Ascending aorta (tissue), 2 donors: ENCODE results near the gene TBX4. TPM values are rescaled to one million over a fixed set of nuclear protein-coding genes. Genes with fewer than 3 reads are reported as not detected.

Experiments
- DNase-seq, 2 donors: peaks; one replicate each; pipeline ENCODE4 v3.0.0-alpha.2; 2019; ENCODE audit warnings: low spot score in 2 of 2
- H3K27ac ChIP-seq, 2 donors: fragments of 200-600 bp; sonication (generic); one replicate each; pipeline ENCODE4 v1.5.1; 2016 to 2017; ENCODE audit warnings: mild to moderate bottlenecking in 1 of 2
- H3K27me3 ChIP-seq: fragments of 200-600 bp; sonication (generic); one replicate; pipeline ENCODE4 v1.5.1; 2017
- H3K36me3 ChIP-seq, 2 donors: fragments of 200-600 bp; sonication (generic); one replicate each; pipeline ENCODE4 v1.5.1; 2016
- H3K4me1 ChIP-seq, 2 donors: fragments of 200-600 bp; sonication (generic); one replicate each; pipeline ENCODE4 v1.5.1; 2016 to 2017; ENCODE audit warnings: mild to moderate bottlenecking in 1 of 2
- H3K4me3 ChIP-seq, 2 donors: fragments of 200-600 bp; sonication (generic); one replicate each; pipeline ENCODE4 v1.5.1; 2016 to 2017; ENCODE audit warnings: mild to moderate bottlenecking in 1 of 2
- H3K9me3 ChIP-seq, 2 donors: fragments of 200-600 bp; sonication (generic); one replicate each; pipeline ENCODE4 v1.5.1; 2016
- CTCF ChIP-seq, 3 experiments: fragments of 200-600 bp in 2 of 3; fragments of 450-650 bp in 1 of 3; sonication (generic) in 2 of 3; IDR thresholded peaks; one replicate each; pipeline ENCODE4 v1.5.1; 2016 to 2019; ENCODE audit warnings: antibody characterized with exemption in 3 of 3, mild to moderate bottlenecking in 1 of 3, moderate library complexity in 1 of 3
- intact Hi-C: fragments of 100-400 bp; cut with DNase I; formaldehyde crosslinking; loops from one replicate; pipeline ENCODE4 v1.15.1; 2023
- total RNA-seq: library from RNA; depleted of rRNA; stranded (reverse); fragments of >200 nt; gene quantifications from one replicate; pipeline ENCODE4 v1.1.0, GENCODE V29; 2016

Gene TBX4
- total RNA-seq, 1 donor from 2014 or later = not detected

DNA sequence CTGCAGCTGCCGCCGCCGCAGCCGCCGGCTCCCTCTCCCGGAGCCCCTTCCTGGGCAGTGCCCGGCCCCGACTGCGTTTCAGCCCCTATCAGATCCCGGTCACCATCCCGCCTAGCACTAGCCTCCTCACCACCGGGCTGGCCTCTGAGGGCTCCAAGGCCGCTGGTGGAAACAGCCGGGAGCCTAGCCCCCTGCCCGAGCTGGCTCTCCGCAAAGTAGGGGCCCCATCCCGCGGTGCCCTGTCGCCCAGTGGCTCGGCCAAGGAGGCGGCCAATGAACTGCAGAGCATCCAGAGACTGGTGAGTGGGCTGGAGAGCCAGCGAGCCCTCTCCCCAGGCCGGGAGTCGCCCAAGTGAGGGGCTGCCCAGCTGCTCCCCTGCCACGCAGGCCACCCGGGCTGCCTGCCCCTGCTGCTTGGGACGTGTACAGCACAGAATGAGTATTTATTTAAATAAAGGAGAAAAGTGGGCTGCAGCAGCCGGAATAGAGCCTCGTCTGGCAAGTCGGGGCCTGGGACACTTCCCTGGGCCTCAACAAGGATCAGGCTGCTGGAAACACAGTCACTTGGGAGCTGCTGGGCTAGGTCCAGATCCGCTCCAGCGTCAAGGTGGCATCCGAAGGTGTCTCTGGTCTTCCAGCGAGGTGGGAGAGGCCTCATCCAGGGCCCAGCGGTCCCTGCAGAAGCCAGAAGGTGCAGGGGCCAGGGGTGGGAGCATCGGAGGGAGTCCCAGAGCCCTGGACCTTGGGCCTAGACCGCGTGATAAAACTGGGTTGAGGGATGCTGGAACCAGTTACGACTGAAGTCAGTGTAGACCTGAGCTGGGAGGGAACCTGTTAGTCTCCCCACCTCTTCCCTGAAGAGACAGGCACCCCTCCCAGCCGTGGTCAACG lies 43.8 kb upstream of the TBX4 start:
- H3K9me3 ChIP-seq = no peaks in the 10 kb centered on the region
- peaks cover 12 to 24% of the 10 kb centered on the region in 2 donors for H3K36me3 ChIP-seq
- peak overlapping the region; percentile 83 to 96 for H3K27ac ChIP-seq
- intact Hi-C loops = loop anchor here (5.0 kb wide), 1 partner anchor 406 kb away; no protein-coding TSS in a partner anchor
- H3K27me3 ChIP-seq = no peaks in the 10 kb centered on the region
- peaks cover 0 to 31% of the 10 kb centered on the region in 2 donors for H3K4me1 ChIP-seq
- DNase-seq = peak; percentile 8 to 60
- peak overlapping the region; percentile 78 to 80 for H3K4me3 ChIP-seq
- no peak for TF ChIP-seq CTCF (IDR thresholded peaks at IDR 0.05)

GRCh38 chr17:61409301-61410112 lies 42.7 kb upstream of the TBX4 start:
- Histone ChIP-seq H3K36me3 (peaks cover 6 to 14% of the 10 kb centered on the region in 2 donors), H3K4me3 (peak overlapping the region; percentile 78 to 80), H3K9me3 (no peaks in the 10 kb centered on the region), H3K4me1 (peaks cover 0 to 33% of the 10 kb centered on the region in 2 donors), H3K27ac (peak overlapping the region; percentile 94 to 96), H3K27me3 (no peaks in the 10 kb centered on the region)
- peak; percentile 7 to 83 for DNase-seq
- intact Hi-C loops = loop anchor here (5.0 to 10.0 kb wide), 5 partner anchors 407 to 1017 kb away; partner anchors contain the start of genes APPBP2, PPM1D and USP32
- TF ChIP-seq CTCF (IDR thresholded peaks at IDR 0.05) = peak; percentile 34 to 68 (median 46)

- H3K36me3 ChIP-seq = peaks cover 1 to 5% of the 10 kb centered on the region in 2 donors
- intact Hi-C loops = loop anchor here (1.0 to 10.0 kb wide), 5 partner anchors 508 to 1018 kb away; partner anchors contain the start of genes APPBP2, BCAS3, PPM1D and USP32
- H3K4me1 ChIP-seq = peaks cover 0 to 27% of the 10 kb centered on the region in 2 donors
- DNase-seq = peak; percentile 13 to 88
- no peaks in the 10 kb centered on the region for H3K27me3 ChIP-seq
- H3K9me3 ChIP-seq = no peaks in the 10 kb centered on the region
- H3K4me3 ChIP-seq = peak overlapping the region; percentile 78 to 80
- TF ChIP-seq CTCF (IDR thresholded peaks at IDR 0.05) = peak; percentile 58 to 67 (median 65)
- peak overlapping the region; percentile 94 to 96 for H3K27ac ChIP-seq
Observed at GRCh38 chr17:61410141-61411010, 41.8 kb upstream of the TBX4 start.

DNA sequence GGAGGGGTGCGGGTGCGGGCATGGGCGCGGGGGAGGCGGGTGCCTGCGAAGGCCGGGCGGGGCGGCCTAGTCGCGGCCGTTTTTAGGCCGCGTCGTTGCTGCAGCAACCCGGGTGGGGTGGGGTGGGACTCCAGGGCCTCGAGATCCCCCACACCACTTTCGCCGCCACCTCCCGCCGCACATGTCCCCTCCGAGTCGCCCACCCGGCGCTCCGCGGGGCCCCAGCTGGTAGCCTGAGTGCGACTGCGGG lies 41.3 kb upstream of the TBX4 start:
- no peaks in the 10 kb centered on the region for H3K27me3 ChIP-seq
- TF ChIP-seq CTCF (IDR thresholded peaks at IDR 0.05) = no peak
- peak overlapping the region; percentile 94 to 96 for H3K27ac ChIP-seq
- H3K9me3 ChIP-seq = no peaks in the 10 kb centered on the region
- peak overlapping the region; percentile 78 to 80 for H3K4me3 ChIP-seq
- intact Hi-C loops = loop anchor here (1.0 to 10.0 kb wide), 5 partner anchors 509 to 1019 kb away; partner anchors contain the start of genes APPBP2, BCAS3, PPM1D and USP32
- peaks cover 0 to 27% of the 10 kb centered on the region in 2 donors for H3K4me1 ChIP-seq
- no peak for DNase-seq
- H3K36me3 ChIP-seq = no peaks in the 10 kb centered on the region
